ENCODE measurements around the gene GPAT2. TPM values are rescaled to one million over a fixed set of nuclear protein-coding genes. Genes with fewer than 3 reads are reported as not detected.
"Not testable (repeated sequence)": the region's sequence is repeated elsewhere in the genome, so short reads cannot be mapped to it uniquely, and the experiment has no call there.

Gene GPAT2, protein sequence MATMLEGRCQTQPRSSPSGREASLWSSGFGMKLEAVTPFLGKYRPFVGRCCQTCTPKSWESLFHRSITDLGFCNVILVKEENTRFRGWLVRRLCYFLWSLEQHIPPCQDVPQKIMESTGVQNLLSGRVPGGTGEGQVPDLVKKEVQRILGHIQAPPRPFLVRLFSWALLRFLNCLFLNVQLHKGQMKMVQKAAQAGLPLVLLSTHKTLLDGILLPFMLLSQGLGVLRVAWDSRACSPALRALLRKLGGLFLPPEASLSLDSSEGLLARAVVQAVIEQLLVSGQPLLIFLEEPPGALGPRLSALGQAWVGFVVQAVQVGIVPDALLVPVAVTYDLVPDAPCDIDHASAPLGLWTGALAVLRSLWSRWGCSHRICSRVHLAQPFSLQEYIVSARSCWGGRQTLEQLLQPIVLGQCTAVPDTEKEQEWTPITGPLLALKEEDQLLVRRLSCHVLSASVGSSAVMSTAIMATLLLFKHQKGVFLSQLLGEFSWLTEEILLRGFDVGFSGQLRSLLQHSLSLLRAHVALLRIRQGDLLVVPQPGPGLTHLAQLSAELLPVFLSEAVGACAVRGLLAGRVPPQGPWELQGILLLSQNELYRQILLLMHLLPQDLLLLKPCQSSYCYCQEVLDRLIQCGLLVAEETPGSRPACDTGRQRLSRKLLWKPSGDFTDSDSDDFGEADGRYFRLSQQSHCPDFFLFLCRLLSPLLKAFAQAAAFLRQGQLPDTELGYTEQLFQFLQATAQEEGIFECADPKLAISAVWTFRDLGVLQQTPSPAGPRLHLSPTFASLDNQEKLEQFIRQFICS
- total RNA-seq (10 to 100 TPM in 2 of 9 donors, 1 to 10 TPM in 7; 1.7 to 20.2 (median 5.5) TPM), polyA plus RNA-seq (1 to 10 TPM; 2.1 to 5.6 TPM)
- long read RNA-seq, donor 1, partial matches to known transcripts: 4 of 26 reads
- long read RNA-seq, donor 1, other reads (novel, unspliced or antisense): 22 of 26 reads
- long read RNA-seq, donor 2, partial matches to known transcripts: 49 of 298 reads
- long read RNA-seq, donor 2, other reads (novel, unspliced or antisense): 249 of 298 reads
- long read RNA-seq, donor 3, partial matches to known transcripts: 4 of 14 reads
- long read RNA-seq, donor 3, other reads (novel, unspliced or antisense): 10 of 14 reads

GRCh38 chr2:96034792-96035191 lies at the start of gene GPAT2:
Gene GPAT2 (minus strand): TSS chr2:96034916. CDS start chr2:96032359, 2,557 bp downstream.
- H3K36me3 ChIP-seq; H3K27me3 ChIP-seq; H3K4me1 ChIP-seq; H3K4me3 ChIP-seq; H3K9me3 ChIP-seq; H3K27ac ChIP-seq; intact Hi-C loops (cut with DNase I); DNase-seq: not testable (repeated sequence)
- ATAC-seq: peak in 3 of 4 donors; percentile 51 to 82 (median 62)
- no CpG with 5 or more reads among the region's 34 CpGs for WGBS, 4 donors

GRCh38 chr2:96083989-96084857 lies 49.5 kb upstream of the GPAT2 start:
- ATAC-seq: no peak
- Histone ChIP-seq H3K36me3 (no peaks in the 10 kb centered on the region), H3K9me3 (no peaks in the 10 kb centered on the region), H3K27me3 (no peaks in the 10 kb centered on the region), H3K4me3 (no peak overlapping the region), H3K4me1 (peaks cover 6 to 42% (median 25%) of the 10 kb centered on the region in 12 donors), H3K27ac (peak overlapping the region in 11 of 12 donors; percentile 58 to 85 (median 78))
- TF ChIP-seq, protein P1, sequence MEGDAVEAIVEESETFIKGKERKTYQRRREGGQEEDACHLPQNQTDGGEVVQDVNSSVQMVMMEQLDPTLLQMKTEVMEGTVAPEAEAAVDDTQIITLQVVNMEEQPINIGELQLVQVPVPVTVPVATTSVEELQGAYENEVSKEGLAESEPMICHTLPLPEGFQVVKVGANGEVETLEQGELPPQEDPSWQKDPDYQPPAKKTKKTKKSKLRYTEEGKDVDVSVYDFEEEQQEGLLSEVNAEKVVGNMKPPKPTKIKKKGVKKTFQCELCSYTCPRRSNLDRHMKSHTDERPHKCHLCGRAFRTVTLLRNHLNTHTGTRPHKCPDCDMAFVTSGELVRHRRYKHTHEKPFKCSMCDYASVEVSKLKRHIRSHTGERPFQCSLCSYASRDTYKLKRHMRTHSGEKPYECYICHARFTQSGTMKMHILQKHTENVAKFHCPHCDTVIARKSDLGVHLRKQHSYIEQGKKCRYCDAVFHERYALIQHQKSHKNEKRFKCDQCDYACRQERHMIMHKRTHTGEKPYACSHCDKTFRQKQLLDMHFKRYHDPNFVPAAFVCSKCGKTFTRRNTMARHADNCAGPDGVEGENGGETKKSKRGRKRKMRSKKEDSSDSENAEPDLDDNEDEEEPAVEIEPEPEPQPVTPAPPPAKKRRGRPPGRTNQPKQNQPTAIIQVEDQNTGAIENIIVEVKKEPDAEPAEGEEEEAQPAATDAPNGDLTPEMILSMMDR (IDR thresholded peaks at IDR 0.05): no peak
- TF ChIP-seq POLR2A (IDR thresholded peaks at IDR 0.05): no peak
- intact Hi-C loops (cut with DNase I): loop anchor here in 1 of 10 donors (2.0 kb wide), 1 partner anchor 27 kb away; no protein-coding TSS in a partner anchor
- 92 to 96% (median 94%) methylated on average over 21 to 22 of the region's 22 CpGs for WGBS, 4 donors
- peak in 1 of 5 donors; percentile 19 for DNase-seq

GRCh38 chr2:96083064-96083939 lies 48.6 kb upstream of the GPAT2 start:
- intact Hi-C loops (cut with DNase I): loop anchor here in 1 of 10 donors (2.0 kb wide), 1 partner anchor 27 kb away; no protein-coding TSS in a partner anchor
- no peak for TF ChIP-seq POLR2A (IDR thresholded peaks at IDR 0.05)
- TF ChIP-seq, protein P1 (IDR thresholded peaks at IDR 0.05): no peak
- WGBS, 4 donors: 26 to 36% (median 29%) methylated on average over 8 to 9 of the region's 9 CpGs
- Histone ChIP-seq H3K9me3 (no peaks in the 10 kb centered on the region), H3K27ac (peak overlapping the region; percentile 47 to 85 (median 78)), H3K4me1 (peaks cover 6 to 41% (median 25%) of the 10 kb centered on the region in 12 donors), H3K27me3 (no peaks in the 10 kb centered on the region), H3K36me3 (no peaks in the 10 kb centered on the region), H3K4me3 (no peak overlapping the region)
- ATAC-seq (peak; percentile 61 to 91 (median 78)), DNase-seq (peak; percentile 31 to 81 (median 57))

All from heart left ventricle (tissue), 16 donors.